Nephron progenitor cell (in vitro differentiated cells): ENCODE results near the gene CBR1.
"Not testable (repeated sequence)": the region's sequence is repeated elsewhere in the genome, so short reads cannot be mapped to it uniquely, and the experiment has no call there.

Source experiments
- DNase-seq: peaks from one replicate; pipeline ENCODE4 v3.0.0; 2021
- H3K27ac Mint-ChIP-seq: 2 replicates; pipeline ENCODE4 v1.8.0; 2021; ENCODE audit warnings: mild to moderate bottlenecking, moderate library complexity, mixed read lengths
- H3K27me3 Mint-ChIP-seq: 2 replicates; pipeline ENCODE4 v1.8.0; 2021; ENCODE audit warnings: mild to moderate bottlenecking, low read depth, mixed read lengths; ENCODE audit not compliant: poor library complexity
- H3K36me3 Mint-ChIP-seq: 2 replicates; pipeline ENCODE4 v1.8.0; 2021; ENCODE audit warnings: low read depth, mixed read lengths
- H3K4me1 Mint-ChIP-seq: 2 replicates; pipeline ENCODE4 v1.8.0; 2021; ENCODE audit warnings: mixed read lengths
- H3K4me3 Mint-ChIP-seq: 2 replicates; pipeline ENCODE4 v1.8.0; 2021; ENCODE audit warnings: mild to moderate bottlenecking, moderate library complexity, mixed read lengths
- H3K9me3 Mint-ChIP-seq: 2 replicates; pipeline ENCODE4 v1.8.0; 2021; ENCODE audit warnings: mild to moderate bottlenecking, moderate library complexity, mixed read lengths
- CTCF ChIP-seq: fragments of 200-600 bp; sonication (generic); IDR thresholded peaks from 2 replicates; pipeline ENCODE4 v1.5.0; 2021; ENCODE audit warnings: antibody characterized with exemption

CBR1 gene

GRCh38 chr21:36072453-36073162 lies 2.8 kb downstream of the CBR1 start:
- H3K4me1 Mint-ChIP-seq = peaks cover 31% of the 10 kb centered on the region
- no peak for DNase-seq
- no peak overlapping the region for H3K27ac Mint-ChIP-seq
- H3K4me3 Mint-ChIP-seq = no peak overlapping the region
- peaks cover 27% of the 10 kb centered on the region for H3K9me3 Mint-ChIP-seq
- H3K36me3 Mint-ChIP-seq = peaks cover 17% of the 10 kb centered on the region
- peaks cover 10% of the 10 kb centered on the region for H3K27me3 Mint-ChIP-seq
- no peak for TF ChIP-seq CTCF

GRCh38 chr21:36073181-36073580 lies 3.4 kb downstream of the CBR1 start:
- no peak for TF ChIP-seq CTCF
- peaks cover 9% of the 10 kb centered on the region for H3K27me3 Mint-ChIP-seq
- H3K36me3 Mint-ChIP-seq = peaks cover 17% of the 10 kb centered on the region
- peaks cover 31% of the 10 kb centered on the region for H3K4me1 Mint-ChIP-seq
- H3K4me3 Mint-ChIP-seq = no peak overlapping the region
- no peak for DNase-seq
- H3K27ac Mint-ChIP-seq = no peak overlapping the region
- H3K9me3 Mint-ChIP-seq = peaks cover 21% of the 10 kb centered on the region

GRCh38 chr21:36073911-36074310 lies 4.1 kb downstream of the CBR1 start:
- H3K4me3 Mint-ChIP-seq, H3K27ac Mint-ChIP-seq, DNase-seq, H3K27me3 Mint-ChIP-seq: not testable (repeated sequence)
- Mint-ChIP-seq H3K9me3 (peaks cover 19% of the 10 kb centered on the region), H3K36me3 (peaks cover 15% of the 10 kb centered on the region), H3K4me1 (peaks cover 31% of the 10 kb centered on the region)

GRCh38 chr21:36075171-36075570 lies 5.3 kb downstream of the CBR1 start:
- Mint-ChIP-seq H3K27ac (no peak overlapping the region), H3K36me3 (peaks cover 12% of the 10 kb centered on the region), H3K27me3 (peaks cover 13% of the 10 kb centered on the region), H3K4me3 (no peak overlapping the region), H3K4me1 (peaks cover 36% of the 10 kb centered on the region), H3K9me3 (peaks cover 19% of the 10 kb centered on the region)
- no peak for DNase-seq
- no peak for TF ChIP-seq CTCF

GRCh38 chr21:36075953-36076352 lies 6.1 kb downstream of the CBR1 start:
- Mint-ChIP-seq H3K9me3 (peaks cover 14% of the 10 kb centered on the region), H3K4me3 (no peak overlapping the region), H3K27me3 (peaks cover 13% of the 10 kb centered on the region), H3K27ac (no peak overlapping the region), H3K4me1 (peaks cover 28% of the 10 kb centered on the region), H3K36me3 (peaks cover 12% of the 10 kb centered on the region)
- no peak for DNase-seq
- TF ChIP-seq CTCF = no peak

- Mint-ChIP-seq H3K4me3 (no peak overlapping the region), H3K27me3 (peaks cover 7% of the 10 kb centered on the region), H3K9me3 (peaks cover 11% of the 10 kb centered on the region), H3K27ac (no peak overlapping the region), H3K4me1 (peaks cover 19% of the 10 kb centered on the region), H3K36me3 (peaks cover 4% of the 10 kb centered on the region)
- no peak for TF ChIP-seq CTCF
- no peak for DNase-seq
Observed at GRCh38 chr21:36076878-36077655, 7.2 kb downstream of the CBR1 start.
